ENCODE data around the gene ARHGAP28.

GRCh38 chr18:6857300-6857699 is 127.8 kb downstream of the ARHGAP28 start:
- TF ChIP-seq CTCF (IDR thresholded peaks at IDR 0.05): no peak
- TF ChIP-seq POLR2A (IDR thresholded peaks at IDR 0.05): no peak
